ENCODE results near the gene FBH1.
A peak's percentile ranks its signal among the peaks of the same experiment; 100 is the strongest.
"Not testable (repeated sequence)": the region's sequence is repeated elsewhere in the genome, so short reads cannot be mapped to it uniquely, and the experiment has no call there.

The FBH1 gene

GRCh38 chr10:5876181-5876768 lies 13.8 kb upstream of the FBH1 start:
- peak; percentile 69 for DNase-seq

DNA sequence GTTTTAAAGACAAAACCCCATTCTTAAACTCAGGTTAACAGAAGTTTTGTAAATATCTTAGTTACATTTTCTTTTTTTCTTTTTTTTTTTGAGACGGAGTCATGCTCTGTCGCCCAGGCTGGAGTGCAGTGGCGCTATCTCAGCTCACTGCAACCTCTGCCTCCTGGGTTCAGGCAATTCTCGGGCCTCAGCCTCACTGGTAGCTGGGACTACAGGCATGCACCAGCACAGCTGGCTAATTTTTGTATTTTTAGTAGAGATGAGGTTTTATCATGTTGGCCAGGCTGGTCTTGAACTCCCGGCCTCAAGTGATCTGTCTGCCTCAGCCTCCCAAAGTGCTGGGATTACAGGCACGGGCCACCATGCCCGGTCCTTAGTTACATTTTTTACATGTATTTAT lies 13.0 kb upstream of the FBH1 start:
- DNase-seq = not testable (repeated sequence)

- no peak for DNase-seq
Observed at GRCh38 chr10:5882961-5883360, 7.1 kb upstream of the FBH1 start.

GRCh38 chr10:5885619-5886018 lies 4.4 kb upstream of the FBH1 start:
- no peak for DNase-seq

DNA sequence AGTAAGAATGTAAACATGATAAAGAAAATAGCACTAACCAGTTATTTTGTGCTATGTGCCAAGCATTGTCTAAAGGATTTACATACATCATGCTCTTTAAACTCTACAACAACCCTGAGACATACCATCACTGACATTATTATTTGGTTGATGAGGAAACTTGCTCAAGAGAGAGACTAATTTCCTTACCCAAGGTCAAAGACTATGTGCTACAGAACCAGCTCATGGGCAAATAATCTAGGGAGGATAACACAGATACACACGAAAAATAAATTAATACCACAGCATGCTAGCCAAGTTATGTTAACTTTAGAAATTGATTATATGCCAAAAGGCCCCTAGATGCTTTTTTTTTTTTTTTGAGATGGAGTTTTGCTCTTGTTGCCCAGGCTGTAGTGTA lies 3.0 kb upstream of the FBH1 start:
- DNase-seq = no peak

DNA sequence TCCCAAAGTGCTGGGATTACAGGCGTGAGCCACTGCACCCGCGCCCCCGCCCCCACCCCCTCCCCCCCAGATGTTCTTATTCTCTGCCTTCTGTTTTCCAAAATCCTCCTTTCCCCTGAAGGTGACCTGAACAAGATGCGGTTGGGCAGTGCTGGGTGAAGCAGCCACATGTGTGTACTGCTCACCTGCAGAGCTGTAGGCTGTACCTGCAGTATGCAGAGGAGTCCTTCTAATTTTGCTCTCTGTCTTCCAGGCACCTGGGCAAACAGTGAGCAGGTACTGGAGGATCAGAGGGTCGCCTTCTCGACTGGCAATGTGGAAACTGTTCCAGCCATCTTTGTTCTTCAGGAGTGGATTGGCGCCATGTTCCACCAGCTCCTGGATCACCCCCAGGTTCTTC lies 2.4 kb upstream of the FBH1 start:
- no peak for DNase-seq

DNA sequence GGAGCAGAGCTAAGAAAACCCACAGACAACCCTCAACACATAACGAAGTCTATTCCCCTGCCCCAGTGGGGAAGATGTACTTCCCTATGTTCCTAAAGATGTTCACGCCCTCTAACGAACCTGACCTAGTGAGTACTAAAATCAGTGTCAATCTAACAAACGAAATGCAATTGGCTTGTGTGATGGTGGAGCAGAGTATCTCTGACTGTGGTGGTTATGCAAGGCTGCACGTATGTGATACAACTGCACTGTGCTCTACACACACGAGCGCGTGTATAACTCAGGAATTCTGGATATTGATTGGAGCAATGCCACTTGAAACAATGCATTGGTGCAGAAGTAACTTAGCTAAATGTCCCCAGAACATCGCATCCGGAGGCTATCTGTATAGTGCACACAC lies 1.7 kb upstream of the FBH1 start:
- no peak for DNase-seq

- no peak for DNase-seq
Observed at GRCh38 chr10:5888843-5889623, 1.0 kb upstream of the FBH1 start.

- DNase-seq = no peak
Observed at GRCh38 chr10:5890452-5890915, 441 bp downstream of the FBH1 start.

- DNase-seq = no peak
Observed at GRCh38 chr10:5891009-5891408, 966 bp downstream of the FBH1 start.

DNA sequence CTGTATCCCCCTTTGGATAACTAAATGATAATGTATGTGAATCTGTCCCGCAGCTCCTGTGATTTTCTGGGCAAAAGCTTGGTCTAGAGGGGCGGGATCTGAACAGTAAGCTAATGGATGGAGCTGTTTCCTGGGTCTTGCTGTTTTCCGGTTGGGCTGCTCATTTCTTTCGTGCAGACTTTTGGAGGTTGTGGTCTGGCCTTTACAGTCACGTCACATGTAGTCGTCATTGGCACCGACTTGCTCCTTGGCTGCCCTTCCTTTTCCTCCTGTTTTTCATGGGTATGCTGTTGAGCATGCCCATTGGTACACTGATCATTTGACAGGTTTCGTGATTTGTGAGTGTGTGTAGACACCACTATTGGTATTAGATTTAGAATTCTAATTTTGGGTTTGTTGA lies 2.0 kb downstream of the FBH1 start:
- DNase-seq = no peak

DNA sequence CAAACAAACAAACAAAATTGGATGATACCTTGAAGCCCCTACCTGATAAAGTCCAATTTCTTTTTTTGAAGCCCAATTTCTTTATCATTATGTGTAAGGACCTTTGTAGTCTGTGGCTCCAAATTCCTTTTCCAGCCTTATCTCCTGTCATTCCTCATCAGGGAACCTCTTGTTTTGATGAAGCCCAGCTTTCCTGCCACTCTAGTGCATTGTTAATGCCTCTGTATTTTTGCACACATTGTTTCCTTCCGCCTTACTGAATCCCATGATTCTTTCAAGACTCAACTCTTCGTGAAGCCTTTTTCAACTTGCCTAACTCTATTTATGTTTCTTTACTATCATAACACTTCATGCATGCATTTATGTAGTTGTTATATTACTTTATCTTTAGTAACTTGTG lies 3.3 kb downstream of the FBH1 start:
- DNase-seq = no peak

- DNase-seq = no peak
Observed at GRCh38 chr10:5894403-5894802, 4.4 kb downstream of the FBH1 start.

DNA sequence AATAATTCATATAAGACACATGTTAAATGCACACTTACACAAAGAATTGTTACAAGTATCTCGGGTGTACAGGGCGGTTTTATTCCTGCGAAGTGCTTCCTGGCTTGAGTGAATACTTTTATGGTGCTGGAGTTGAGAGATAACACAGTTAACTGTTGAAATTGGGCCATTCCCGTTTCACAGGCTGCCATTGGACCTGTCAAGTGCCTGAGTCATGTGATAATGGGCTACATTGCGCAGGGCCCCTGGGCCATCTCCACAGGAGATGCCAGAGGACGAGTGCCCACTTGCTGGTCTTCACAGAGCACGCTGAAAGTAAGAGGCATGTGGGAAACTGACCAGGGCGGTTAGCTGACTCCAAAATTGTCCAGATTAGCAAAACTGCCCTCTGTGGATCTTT lies 4.8 kb downstream of the FBH1 start:
- no peak for DNase-seq

DNA sequence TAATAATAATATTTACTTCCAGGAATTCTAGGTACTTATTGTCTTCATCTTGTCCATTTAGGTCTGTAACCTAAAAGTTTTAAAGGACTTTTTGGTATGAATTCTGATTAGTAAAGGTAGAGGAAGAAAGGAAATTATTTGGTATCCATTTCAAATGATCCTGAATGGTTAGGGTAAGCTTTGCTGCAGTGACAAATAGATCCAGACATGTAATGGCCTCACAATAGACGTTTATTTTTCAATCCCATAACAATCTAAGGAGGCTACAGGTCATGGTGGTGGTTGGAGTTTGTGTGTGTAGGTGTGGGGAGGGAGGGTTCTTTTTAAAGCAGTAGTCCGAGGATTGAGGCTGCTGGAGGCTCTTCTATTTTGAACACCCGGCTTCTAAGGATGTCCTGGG lies 5.3 kb downstream of the FBH1 start:
- DNase-seq = no peak

DNA sequence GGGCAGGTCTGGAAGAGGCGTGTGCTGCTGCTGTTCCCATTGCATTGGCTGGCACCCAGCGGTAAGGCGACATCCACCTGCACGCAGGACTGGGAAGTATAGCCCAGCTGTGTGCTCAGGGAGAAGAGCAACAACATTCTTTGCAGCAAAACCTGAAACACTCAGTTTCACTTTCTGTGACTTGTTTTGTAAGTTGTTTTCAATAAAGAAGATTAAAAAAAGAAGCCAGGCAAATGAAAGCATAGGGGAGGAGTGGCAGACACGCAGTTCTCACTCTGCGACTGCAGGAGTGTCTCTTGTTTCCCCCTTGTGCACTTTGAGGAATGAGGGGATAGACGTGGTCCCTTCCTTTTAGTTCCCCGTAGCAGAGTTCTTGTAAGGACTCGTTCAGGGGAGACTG lies 5.8 kb downstream of the FBH1 start:
- DNase-seq = no peak

DNA sequence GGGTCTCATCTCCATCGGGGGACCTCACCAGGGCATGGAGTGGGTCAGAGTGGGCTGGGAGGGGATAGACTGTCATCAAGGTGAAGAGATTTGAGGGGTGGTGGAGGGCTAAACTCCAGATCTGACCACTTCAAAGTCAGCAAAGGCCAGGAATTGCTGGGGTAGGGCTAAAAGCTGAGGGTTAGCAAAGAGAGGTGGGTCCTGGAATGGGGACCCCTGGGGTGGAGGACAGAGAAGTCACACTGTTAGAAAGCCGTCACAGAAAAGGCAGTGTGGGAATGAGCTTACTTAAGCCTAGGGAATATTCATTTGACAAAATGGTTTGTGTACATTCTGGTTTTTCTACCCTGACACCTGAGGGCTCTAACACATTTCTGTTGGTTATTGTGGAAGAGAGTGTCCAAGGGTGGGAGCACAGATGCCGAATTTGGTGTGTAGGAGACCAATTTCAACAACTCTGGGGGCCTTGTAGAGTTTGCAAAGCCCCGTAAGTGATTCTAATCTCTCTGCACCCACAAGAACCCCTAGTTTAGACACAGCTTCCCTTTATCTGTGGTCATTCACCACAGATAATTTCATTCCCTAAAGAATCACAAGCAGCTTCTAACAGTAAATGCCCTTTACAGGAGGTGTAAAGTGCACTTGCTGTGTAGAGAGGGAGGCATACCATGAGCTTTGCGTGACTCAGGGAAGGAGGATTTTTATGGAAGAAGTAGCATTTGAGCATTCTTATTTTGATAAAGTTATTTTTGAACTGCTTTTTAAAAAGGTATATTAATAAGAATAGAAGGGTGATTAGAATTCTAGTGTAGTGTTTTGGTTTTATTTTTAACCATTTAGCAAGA lies 6.4 kb downstream of the FBH1 start:
- no peak for DNase-seq

DNA sequence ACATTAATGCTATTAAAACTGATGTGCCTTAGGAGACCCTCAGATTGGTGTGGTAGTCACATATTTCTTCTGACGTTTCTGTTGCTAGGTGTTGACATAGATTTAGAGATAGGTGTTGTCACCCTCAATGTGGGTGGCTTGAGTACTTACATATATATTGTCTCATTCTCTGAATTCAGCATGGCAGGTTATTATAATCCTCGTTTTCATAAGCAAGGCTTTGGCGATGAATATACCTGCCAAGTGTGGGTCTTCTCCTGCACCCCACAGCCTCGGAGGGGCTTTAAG lies 7.0 kb downstream of the FBH1 start:
- no peak for DNase-seq

GRCh38 chr10:5897504-5897903 lies 7.5 kb downstream of the FBH1 start:
- no peak for DNase-seq

GRCh38 chr10:5898163-5898562 lies 8.1 kb downstream of the FBH1 start:
- no peak for DNase-seq

DNA sequence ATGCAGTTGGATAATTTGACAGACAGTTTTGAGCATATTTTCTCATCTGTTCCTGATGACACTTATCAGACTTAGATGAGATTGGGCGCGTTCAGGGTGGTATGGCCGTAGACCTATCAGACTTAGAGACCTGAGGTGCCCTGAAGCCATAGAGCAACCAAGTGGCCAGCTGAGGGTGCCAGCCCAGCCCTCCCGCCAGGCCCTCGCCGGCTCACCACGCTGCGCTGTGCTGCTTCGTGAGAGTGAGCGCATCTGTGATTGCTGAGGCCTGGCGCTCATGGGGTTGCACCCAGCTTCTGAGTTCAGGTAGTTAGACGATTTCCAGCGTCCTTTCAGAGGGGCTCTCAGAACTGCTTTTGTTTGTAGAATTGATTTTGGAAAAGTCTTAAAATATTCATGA lies 10.2 kb downstream of the FBH1 start:
- no peak for DNase-seq

GRCh38 chr10:5902511-5903274 lies 12.7 kb downstream of the FBH1 start:
- DNase-seq = no peak

- DNase-seq = no peak
Observed at GRCh38 chr10:5903563-5903962, 13.5 kb downstream of the FBH1 start.

Measured in NCI-H2171 (cell line).